Panc1 (cell line): ENCODE data around the gene CHRND. TPM values are rescaled to one million over a fixed set of nuclear protein-coding genes. Genes with fewer than 3 reads are reported as not detected.

Source experiments
- ATAC-seq: fragments of 200-7000 bp; cut with Tn5 transposase; 2 replicates; pipeline ENCODE4 v1.9.1; 2020; ENCODE audit warnings: mild to moderate bottlenecking, moderate library complexity
- BruUV-seq: library from RNA; stranded (reverse); fragments of 400-500 nt; replicated peaks from 2 replicates; lab custom pipeline; 2021; lab: Mats Ljungman, UMichigan
- CTCF ChIA-PET: fragments of 300-600 bp; sonication (Branson Sonifier 250); formaldehyde crosslinking; loops from one replicate; lab custom pipeline; 2022; ENCODE audit warnings: antibody characterized with exemption; lab: Charles Lee
- POLR2A ChIA-PET: fragments of 300-600 bp; sonication (Branson Sonifier 250); formaldehyde crosslinking; loops from one replicate; lab custom pipeline; 2022; ENCODE audit warnings: antibody characterized with exemption; lab: Charles Lee
- DNase-seq: peaks from one replicate; pipeline ENCODE4 v3.0.0-alpha.2; 2010; ENCODE audit warnings: low read depth, low spot score
- H3K27ac ChIP-seq: 2 replicates; pipeline ENCODE4 v1.5.1; 2011; ENCODE audit warnings: mild to moderate bottlenecking, low read length, inconsistent platforms
- H3K27me3 ChIP-seq: fragments of 200-500 bp; sonication (Bioruptor generic); 2 replicates; pipeline ENCODE4 v1.6.0; 2014; ENCODE audit warnings: low read length, inconsistent platforms; ENCODE audit not compliant: control insufficient read depth, insufficient read depth
- H3K36me3 ChIP-seq: fragments of 200-500 bp; sonication (Bioruptor generic); 2 replicates; pipeline ENCODE4 v1.5.1; 2014; ENCODE audit warnings: inconsistent platforms, mild to moderate bottlenecking, low read length, moderate library complexity; ENCODE audit not compliant: control insufficient read depth, insufficient read depth
- H3K4me1 ChIP-seq: 2 replicates; pipeline ENCODE4 v1.5.1; 2011; ENCODE audit warnings: inconsistent platforms, mild to moderate bottlenecking, low read length, moderate library complexity; ENCODE audit not compliant: control insufficient read depth, insufficient read depth
- H3K4me3 ChIP-seq, 2 experiments: 2 replicates each; pipeline ENCODE4 v1.5.1; 2011 to 2012; ENCODE audit warnings: low read depth in 2 of 2, low read length in 2 of 2, mild to moderate bottlenecking in 2 of 2, inconsistent platforms in 1 of 2, moderate library complexity in 1 of 2
- H3K9me3 ChIP-seq: fragments of 200-500 bp; sonication (Bioruptor generic); 2 replicates; pipeline ENCODE4 v1.5.1; 2014; ENCODE audit warnings: low read depth, mild to moderate bottlenecking, inconsistent platforms, low read length, moderate library complexity; ENCODE audit not compliant: control insufficient read depth, insufficient read depth
- CTCF ChIP-seq: fragments of 450-650 bp; IDR thresholded peaks from 2 replicates; pipeline ENCODE4 v1.5.1; 2017; ENCODE audit warnings: mild to moderate bottlenecking
- POLR2AphosphoS5 ChIP-seq: IDR thresholded peaks from 2 replicates; pipeline ENCODE4 v1.6.1; 2012; ENCODE audit warnings: mild to moderate bottlenecking, low read depth, low read length, moderate library complexity
- REST ChIP-seq, 2 experiments: IDR thresholded peaks; 2 replicates each; pipeline ENCODE4 v1.6.1; 2011 to 2012; ENCODE audit warnings: low read depth in 2 of 2, control low read depth in 1 of 2, low read length in 1 of 2, mild to moderate bottlenecking in 1 of 2, moderate library complexity in 1 of 2; ENCODE audit not compliant: insufficient read depth in 1 of 2
- SIN3A ChIP-seq: IDR thresholded peaks from 2 replicates; pipeline ENCODE4 v1.6.1; 2012; ENCODE audit warnings: low read depth, mild to moderate bottlenecking, low read length, moderate library complexity, borderline replicate concordance; ENCODE audit not compliant: insufficient read depth
- TCF7L2 ChIP-seq: IDR thresholded peaks from 2 replicates; pipeline ENCODE4 v1.6.1; 2011; ENCODE audit warnings: mild to moderate bottlenecking, low read depth, low read length, inconsistent platforms
- in situ Hi-C: cut with HindIII; loops from 2 replicates; pipeline ENCODE4 v1.10.0; 2016; ENCODE audit warnings: low sequenced_read_pairs, low pct_unique_long_range_greater_than_20kb
- intact Hi-C: fragments of 100-400 bp; cut with micrococcal nuclease; formaldehyde crosslinking; loops from one replicate; pipeline ENCODE4 v1.10.0; 2022; ENCODE audit not compliant: unreplicated experiment
- total RNA-seq: library from RNA; stranded (reverse); gene quantifications from one replicate; pipeline ENCODE4 v1.2.1, GENCODE V29; 2021; ENCODE audit not compliant: unreplicated experiment

Gene CHRND
- total RNA-seq, 1 experiment from 2014 or later, result not detected

- no peak overlapping the region for H3K27ac ChIP-seq
- H3K4me3 ChIP-seq, result no peak overlapping the region
- H3K9me3 ChIP-seq, result no peaks in the 10 kb centered on the region
- in situ Hi-C loops, result no loop called here
- H3K27me3 ChIP-seq, result no peaks in the 10 kb centered on the region; the same call in 1 of the 2 replicates
- ATAC-seq (no peak), DNase-seq (no peak)
- no TSS peak for BruUV-seq
- ChIA-PET CTCF (no interaction called here), POLR2A (no interaction called here)
- no peaks in the 10 kb centered on the region for H3K36me3 ChIP-seq
- intact Hi-C loops, result no loop called here
- TF ChIP-seq REST (IDR thresholded peaks at IDR 0.05; ENCODE audit: insufficient read depth in 1 of 2, low read depth in 2 of 2, low read length in 1 of 2) (no peak), CTCF (no peak), POLR2AphosphoS5 (no peak), SIN3A (no peak), TCF7L2 (no peak)
- H3K4me1 ChIP-seq, result no peaks in the 10 kb centered on the region
These were observed 42.5 kb upstream of the CHRND start for GRCh38 chr2:232483311-232483922.

DNA sequence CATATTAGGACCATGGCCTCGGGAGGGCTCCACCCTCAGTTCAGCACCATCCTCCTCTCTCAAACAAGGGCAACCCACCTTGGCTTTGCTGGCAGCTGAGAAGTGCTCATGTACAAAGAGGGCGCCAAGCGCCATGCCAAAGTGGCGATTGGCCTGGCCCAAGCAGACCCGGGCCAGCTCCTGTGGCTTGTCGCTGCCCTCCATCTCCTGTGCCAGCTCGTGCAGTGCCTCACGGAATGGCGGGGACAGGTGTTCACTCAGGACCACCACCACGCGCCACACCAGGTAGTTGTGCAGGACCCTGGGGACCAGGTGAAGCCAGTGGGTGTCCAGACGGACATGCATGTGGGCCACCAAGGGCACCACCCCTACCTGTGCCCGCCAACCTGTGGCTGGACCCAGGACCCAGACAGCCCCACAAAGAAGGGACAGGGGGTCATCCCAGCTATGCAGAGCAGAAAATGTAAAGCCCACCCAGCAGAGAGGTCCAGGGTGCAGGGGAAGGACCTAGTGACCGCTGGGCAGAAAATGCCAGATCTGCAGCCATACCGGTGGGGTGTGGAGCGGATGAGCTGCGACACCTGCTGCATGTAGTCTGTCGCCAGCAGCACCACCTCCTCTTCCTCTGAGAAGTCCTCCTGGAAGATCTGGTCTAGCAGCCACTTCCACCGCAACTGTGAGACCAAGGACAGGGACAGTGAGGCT, 41.9 kb upstream of the CHRND start:
- Histone ChIP-seq H3K4me3 (no peak overlapping the region), H3K27ac (no peak overlapping the region), H3K9me3 (no peaks in the 10 kb centered on the region), H3K36me3 (no peaks in the 10 kb centered on the region), H3K27me3 (no peaks in the 10 kb centered on the region; the same call in 1 of the 2 replicates), H3K4me1 (no peaks in the 10 kb centered on the region)
- BruUV-seq, result no TSS peak
- CTCF ChIA-PET, result no interaction called here
- intact Hi-C loops, result no loop called here
- in situ Hi-C loops, result no loop called here
- no peak for DNase-seq
- ATAC-seq, result no peak
- POLR2A ChIA-PET, result interaction anchor here (1.1 kb wide), 1 partner anchor 9 kb away, joined by 4 read pairs; no protein-coding TSS in a partner anchor
- TF ChIP-seq SIN3A, result no peak
- no peak for TF ChIP-seq CTCF
- no peak for TF ChIP-seq POLR2AphosphoS5
- no peak for TF ChIP-seq TCF7L2
- TF ChIP-seq REST (IDR thresholded peaks at IDR 0.05; ENCODE audit: insufficient read depth in 1 of 2, low read depth in 2 of 2, low read length in 1 of 2), result no peak
